Mammary microvascular endothelial cell (primary cell): ENCODE data around the gene TIAM1. TPM values are rescaled to one million over a fixed set of nuclear protein-coding genes. Genes with fewer than 3 reads are reported as not detected.

Experiments used
- total RNA-seq: library from RNA; depleted of rRNA; stranded (reverse); fragments of >200 nt; gene quantifications from 2 replicates; pipeline ENCODE4 v1.2.3, GENCODE V29; 2015

Gene TIAM1
- total RNA-seq: 0.89 and 4.4 TPM in 2 replicates

GRCh38 chr21:31343680-31344480 lies at the start of gene TIAM1:
Gene TIAM1 (minus strand): TSS chr21:31344261. CDS start chr21:31266972, 77,289 bp downstream.

